Measurements from ENCODE around the gene MALAT1. TPM values are rescaled to one million over a fixed set of nuclear protein-coding genes. Genes with fewer than 3 reads are reported as not detected.

Gene MALAT1
- total and polyA plus RNA-seq, 2 donors (not counting 1 experiment from before 2014, with no cell fraction given) = 646 to 32,417 TPM

DNA sequence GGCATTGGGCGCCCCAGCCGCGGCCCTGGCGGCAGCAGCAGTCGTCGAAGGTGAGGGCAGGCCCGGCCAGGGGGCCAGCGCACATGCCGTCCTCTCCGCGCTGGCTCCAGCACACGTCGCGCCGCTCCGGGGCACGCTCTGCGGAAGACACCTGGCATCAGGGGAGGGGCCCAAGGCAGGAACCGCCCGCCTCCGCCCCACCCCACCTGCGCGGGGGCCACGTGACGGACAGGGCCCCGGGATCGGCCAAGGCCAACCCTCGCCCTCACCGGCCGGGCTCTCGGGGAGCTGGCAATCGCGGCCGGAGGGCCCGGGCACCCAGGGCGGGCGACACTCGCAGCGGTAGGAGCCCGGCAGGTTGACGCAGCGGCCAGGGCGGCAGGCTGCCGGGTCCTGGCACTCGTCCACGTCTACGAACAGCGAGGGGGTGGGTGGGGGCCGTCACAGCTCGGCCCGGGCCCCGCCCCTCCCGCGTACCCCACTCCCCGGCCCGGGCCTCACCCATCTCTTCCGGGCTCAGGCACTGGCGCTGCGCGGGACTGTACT is 41.0 kb downstream of the MALAT1 start:
- intact Hi-C loops (cut with micrococcal nuclease) = loop anchor here (1.0 to 10.0 kb wide), 6 partner anchors 12 to 425 kb away; partner anchors contain the start of genes PCNX3, SCYL1, TM7SF2 and ZNHIT2
- WGBS (ENCODE audit: insufficient coverage) = 13% methylated on average over 60 of the region's 60 CpGs
- peaks cover 18% of the 10 kb centered on the region for H3K4me1 Mint-ChIP-seq

More for the DNA sequence above, 41.0 kb downstream of the MALAT1 start:
- Mint-ChIP-seq H3K4me3 (peak overlapping the region; percentile 95), H3K27me3 (no peaks in the 10 kb centered on the region), H3K27ac (peak overlapping the region; percentile 96), H3K9me3 (ENCODE audit: insufficient read depth) (no peaks in the 10 kb centered on the region)
- POLR2A ChIA-PET = interaction anchor here (0.5 to 3.2 kb wide), 14 partner anchors 12 to 189 kb away, joined by 3 to 53 read pairs (median 9); partner anchors contain the start of genes EHBP1L1, FAM89B, MALAT1 and MAP3K11
- peak overlapping the region; percentile 73 for H3K9ac ChIP-seq (ENCODE audit: low read length)
- DNase-seq = no peak
- H3K4me2 ChIP-seq (replicated peaks; ENCODE audit: low read depth, low read length, poor library complexity, severe bottlenecking) = peak overlapping the region; percentile 97
- peaks cover 2 to 24% of the 10 kb centered on the region in 2 experiments for H3K36me3 ChIP-seq (replicated peaks in 1 of 2; ENCODE audit: control extremely low read depth in 1 of 2, control insufficient read depth in 1 of 2, extremely low read depth in 1 of 2, insufficient read depth in 2 of 2, low read length in 1 of 2)
- H4K20me1 ChIP-seq (ENCODE audit: control insufficient read depth, insufficient read depth, low read length, poor library complexity, severe bottlenecking) = peaks cover 7% of the 10 kb centered on the region
- ATAC-seq (ENCODE audit: low read depth) = peak; percentile 69
- H3K27ac ChIP-seq (ENCODE audit: low read length in 2 of 2) = peak overlapping the region; percentile 85 to 87
- CTCF ChIA-PET = interaction anchor here (0.5 to 9.2 kb wide), 32 partner anchors 9 to 303 kb away, joined by 3 to 144 read pairs (median 5); partner anchors contain the start of genes EHBP1L1, FAM89B, FRMD8 and KAT5
- H3K4me3 ChIP-seq (ENCODE audit: control extremely low read depth in 1 of 5, extremely low read depth in 1 of 5, insufficient read depth in 1 of 5, low read depth in 2 of 5, low read length in 4 of 5) = peak overlapping the region; percentile 74 to 97 (median 86)
- TF ChIP-seq, protein P1, sequence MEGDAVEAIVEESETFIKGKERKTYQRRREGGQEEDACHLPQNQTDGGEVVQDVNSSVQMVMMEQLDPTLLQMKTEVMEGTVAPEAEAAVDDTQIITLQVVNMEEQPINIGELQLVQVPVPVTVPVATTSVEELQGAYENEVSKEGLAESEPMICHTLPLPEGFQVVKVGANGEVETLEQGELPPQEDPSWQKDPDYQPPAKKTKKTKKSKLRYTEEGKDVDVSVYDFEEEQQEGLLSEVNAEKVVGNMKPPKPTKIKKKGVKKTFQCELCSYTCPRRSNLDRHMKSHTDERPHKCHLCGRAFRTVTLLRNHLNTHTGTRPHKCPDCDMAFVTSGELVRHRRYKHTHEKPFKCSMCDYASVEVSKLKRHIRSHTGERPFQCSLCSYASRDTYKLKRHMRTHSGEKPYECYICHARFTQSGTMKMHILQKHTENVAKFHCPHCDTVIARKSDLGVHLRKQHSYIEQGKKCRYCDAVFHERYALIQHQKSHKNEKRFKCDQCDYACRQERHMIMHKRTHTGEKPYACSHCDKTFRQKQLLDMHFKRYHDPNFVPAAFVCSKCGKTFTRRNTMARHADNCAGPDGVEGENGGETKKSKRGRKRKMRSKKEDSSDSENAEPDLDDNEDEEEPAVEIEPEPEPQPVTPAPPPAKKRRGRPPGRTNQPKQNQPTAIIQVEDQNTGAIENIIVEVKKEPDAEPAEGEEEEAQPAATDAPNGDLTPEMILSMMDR (IDR thresholded peaks at IDR 0.05) = peak; percentile 64
- no peak for TF ChIP-seq EZH2 (IDR thresholded peaks at IDR 0.05; ENCODE audit: borderline replicate concordance, insufficient read depth, low read depth, low read length, poor library complexity, severe bottlenecking)
- no peaks in the 10 kb centered on the region for H3K9me3 ChIP-seq (ENCODE audit: control extremely low read depth in 1 of 3, control insufficient read depth in 2 of 3, insufficient read depth in 1 of 3, low read length in 2 of 3)
- H3K79me2 ChIP-seq (ENCODE audit: control insufficient read depth, insufficient read depth, low read length) = no peaks in the 10 kb centered on the region
- peaks cover 12 to 17% of the 10 kb centered on the region in 2 donors for H3K4me1 ChIP-seq (ENCODE audit: control insufficient read depth in 2 of 2, insufficient read depth in 2 of 2, low read length in 2 of 2)
- H2AFZ ChIP-seq (ENCODE audit: insufficient read depth, low read depth, low read length, poor library complexity, severe bottlenecking) = peak overlapping the region; percentile 80
- no peaks in the 10 kb centered on the region for H3K27me3 ChIP-seq (replicated peaks in 1 of 4; ENCODE audit: control extremely low read depth in 1 of 4, control insufficient read depth in 3 of 4, insufficient read depth in 4 of 4, low read length in 3 of 4)
